SK-N-SH treated with all-trans-retinoic acid at 6 μM for 48 hours (cell line): ENCODE results near the gene STRA6.

Experiments used
- ATAC-seq: fragments of 200-7000 bp; cut with Tn5 transposase; 3 replicates; pipeline ENCODE4 v1.9.1; 2020; ENCODE audit warnings: mild to moderate bottlenecking, moderate library complexity
- ARNTL ChIP-seq: fragments of 450-650 bp; formaldehyde crosslinking; IDR thresholded peaks from 2 replicates; pipeline ENCODE4 v1.5.0; 2020; ENCODE audit warnings: low read depth, mild to moderate bottlenecking, moderate library complexity, borderline replicate concordance
- BACH2 ChIP-seq: fragments of 250-450 bp; sonication (Bioruptor Pico); IDR thresholded peaks from 2 replicates; pipeline ENCODE4 v1.9.0; 2021; ENCODE audit warnings: mild to moderate bottlenecking, borderline replicate concordance
- CREB5 ChIP-seq: fragments of 250-450 bp; sonication (Bioruptor Pico); IDR thresholded peaks from 2 replicates; pipeline ENCODE4 v1.5.1; 2020; ENCODE audit warnings: low read depth, mild to moderate bottlenecking, moderate library complexity
- CSDC2 ChIP-seq: fragments of 250-450 bp; sonication (Bioruptor Pico); IDR thresholded peaks from 2 replicates; pipeline ENCODE4 v1.5.0; 2020; ENCODE audit warnings: mild to moderate bottlenecking, moderate library complexity
- ESRRG ChIP-seq: fragments of 250-450 bp; sonication (Bioruptor Pico); IDR thresholded peaks from 2 replicates; pipeline ENCODE4 v1.6.1; 2021; ENCODE audit warnings: mild to moderate bottlenecking
- ISL1 ChIP-seq: fragments of 250-450 bp; sonication (Bioruptor Pico); IDR thresholded peaks from 2 replicates; pipeline ENCODE4 v2.1.2; 2022; ENCODE audit warnings: mild to moderate bottlenecking, moderate library complexity
- OSR1 ChIP-seq: fragments of 250-450 bp; sonication (Bioruptor Pico); IDR thresholded peaks from 2 replicates; pipeline ENCODE4 v1.8.0; 2022; ENCODE audit warnings: moderate library complexity, mild to moderate bottlenecking, inconsistent platforms
- PATZ1 ChIP-seq: fragments of 250-450 bp; sonication (Bioruptor Pico); IDR thresholded peaks from 2 replicates; pipeline ENCODE4 v1.8.0; 2020; ENCODE audit warnings: mild to moderate bottlenecking, moderate library complexity, borderline replicate concordance
- POU6F1 ChIP-seq: fragments of 250-450 bp; sonication (Bioruptor Pico); IDR thresholded peaks from 2 replicates; pipeline ENCODE4 v1.8.0; 2021; ENCODE audit warnings: low read depth, mild to moderate bottlenecking, moderate library complexity, borderline replicate concordance
- RARB ChIP-seq: fragments of 250-450 bp; sonication (Bioruptor Pico); IDR thresholded peaks from 2 replicates; pipeline ENCODE4 v1.8.0; 2021; ENCODE audit warnings: mild to moderate bottlenecking, moderate library complexity
- SNAI2 ChIP-seq: fragments of 250-450 bp; sonication (Bioruptor Pico); IDR thresholded peaks from 2 replicates; pipeline ENCODE4 v1.5.0; 2020; ENCODE audit warnings: mild to moderate bottlenecking, moderate library complexity
- TCF4 ChIP-seq: fragments of 250-450 bp; sonication (Bioruptor Pico); IDR thresholded peaks from 2 replicates; pipeline ENCODE4 v1.8.0; 2021; ENCODE audit warnings: mild to moderate bottlenecking, moderate library complexity, borderline replicate concordance
- TOX ChIP-seq: fragments of 250-450 bp; sonication (Bioruptor Pico); IDR thresholded peaks from 2 replicates; pipeline ENCODE4 v1.8.0; 2021; ENCODE audit warnings: mild to moderate bottlenecking, moderate library complexity, borderline replicate concordance
- TSHZ2 ChIP-seq: fragments of 250-450 bp; sonication (Bioruptor Pico); IDR thresholded peaks from 2 replicates; pipeline ENCODE4 v1.5.0; 2020; ENCODE audit warnings: mild to moderate bottlenecking, moderate library complexity
- ZFP3 ChIP-seq: fragments of 250-450 bp; sonication (Bioruptor Pico); IDR thresholded peaks from 2 replicates; pipeline ENCODE4 v1.5.0; 2020; ENCODE audit warnings: mild to moderate bottlenecking, moderate library complexity
- ZFP30 ChIP-seq: fragments of 450-650 bp; formaldehyde crosslinking; IDR thresholded peaks from 2 replicates; pipeline ENCODE4 v1.5.0; 2022; ENCODE audit warnings: mild to moderate bottlenecking, moderate library complexity
- ZNF70 ChIP-seq: fragments of 450-650 bp; formaldehyde crosslinking; IDR thresholded peaks from 2 replicates; pipeline ENCODE4 v1.5.0; 2020; ENCODE audit warnings: mild to moderate bottlenecking, moderate library complexity

Gene STRA6

GRCh38 chr15:74156678-74157411 lies 45.7 kb downstream of the STRA6 start:
- ATAC-seq = peak; percentile 84
- no peak for TF ChIP-seq CREB5 (CRISPR knock-in tag)
- TF ChIP-seq ISL1 (CRISPR knock-in tag) = peak; percentile 54; the same call in 1 of the 2 replicates
- peak; percentile 60 for TF ChIP-seq TCF4 (CRISPR knock-in tag)
- TF ChIP-seq TSHZ2 (CRISPR knock-in tag) = peak; percentile 79; the same call in 1 of the 2 replicates

- TF ChIP-seq POU6F1 (CRISPR knock-in tag) (no peak), ISL1 (CRISPR knock-in tag) (no peak), OSR1 (CRISPR knock-in tag) (no peak), TSHZ2 (CRISPR knock-in tag) (no peak), ESRRG (no peak), PATZ1 (no peak), ZFP3 (CRISPR knock-in tag) (no peak), SNAI2 (CRISPR knock-in tag) (no peak), RARB (CRISPR knock-in tag) (no peak), BACH2 (CRISPR knock-in tag) (no peak)
- no peak for ATAC-seq
Observed at GRCh38 chr15:74155766-74156417, 46.7 kb downstream of the STRA6 start.

- ATAC-seq = no peak
- TF ChIP-seq ARNTL (CRISPR knock-in tag) (no peak), ZFP30 (CRISPR knock-in tag) (no peak), ZNF70 (CRISPR knock-in tag) (no peak)
- TF ChIP-seq, all 23 proteins: peak for 0
Observed at GRCh38 chr15:74147051-74147450, 55.5 kb downstream of the STRA6 start.

- no peak for ATAC-seq
- TF ChIP-seq ISL1 (CRISPR knock-in tag) (no peak), TOX (CRISPR knock-in tag) (no peak), RARB (CRISPR knock-in tag) (no peak), PATZ1 (no peak), CSDC2 (CRISPR knock-in tag) (no peak), POU6F1 (CRISPR knock-in tag) (no peak), ZFP30 (CRISPR knock-in tag) (no peak)
Observed at GRCh38 chr15:74146277-74146800, 56.2 kb downstream of the STRA6 start.
